NCI-H510A (cell line): ENCODE results near the gene TTYH1.
A peak's percentile ranks its signal among the peaks of the same experiment; 100 is the strongest.

ENCODE experiments used
- DNase-seq: peaks from one replicate; lab custom pipeline; 2025; lab: John Stamatoyannopoulos, UW

TTYH1 gene

DNA sequence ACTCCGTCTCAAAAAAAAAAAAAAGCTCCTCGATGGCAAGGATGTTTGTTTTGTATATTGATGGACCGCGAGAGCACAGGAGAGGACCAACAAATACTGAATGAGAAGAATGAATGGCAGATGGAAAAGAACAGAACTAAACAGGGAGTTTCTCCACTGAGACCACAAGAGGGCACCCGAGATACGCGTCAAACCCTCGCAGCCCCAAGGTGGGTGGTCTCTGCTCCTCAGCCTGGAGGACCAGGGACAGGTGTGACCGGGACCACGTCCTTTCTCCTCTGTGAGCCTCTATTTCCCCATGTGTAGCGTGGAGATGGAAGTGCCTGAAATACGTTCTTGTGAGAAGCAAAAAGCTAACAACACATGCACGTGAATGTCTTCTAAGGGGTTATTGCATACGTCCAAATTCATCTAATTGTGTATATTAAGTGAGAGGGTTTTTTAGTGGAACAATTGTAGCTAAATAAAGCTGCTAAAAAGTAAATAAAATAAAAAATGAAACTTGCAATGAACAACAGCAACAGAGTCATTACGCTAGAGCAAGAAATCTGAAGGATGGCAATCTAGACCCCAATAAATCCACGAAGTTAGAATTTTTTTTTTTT is 66.2 kb downstream of the TTYH1 start:
- DNase-seq: peak; percentile 16

DNA sequence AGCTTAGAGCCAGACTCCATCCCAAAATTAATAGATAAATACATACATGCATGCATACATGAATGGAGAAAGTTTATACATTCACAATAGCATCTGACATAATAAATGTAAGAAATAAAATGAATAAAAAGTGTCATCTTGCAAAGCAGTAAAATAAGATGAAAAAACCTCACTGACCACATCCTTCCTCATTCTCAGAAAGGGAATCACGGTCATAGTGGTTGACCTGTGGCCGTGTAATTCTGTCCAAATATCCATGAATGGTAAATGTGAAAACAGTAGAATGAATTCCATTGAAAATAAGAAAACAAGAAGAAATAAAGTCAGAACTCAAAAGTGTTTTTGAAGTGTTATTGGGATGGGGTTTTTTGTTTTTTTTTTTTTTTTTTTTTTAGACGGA is 67.6 kb downstream of the TTYH1 start:
- DNase-seq: no peak

DNA sequence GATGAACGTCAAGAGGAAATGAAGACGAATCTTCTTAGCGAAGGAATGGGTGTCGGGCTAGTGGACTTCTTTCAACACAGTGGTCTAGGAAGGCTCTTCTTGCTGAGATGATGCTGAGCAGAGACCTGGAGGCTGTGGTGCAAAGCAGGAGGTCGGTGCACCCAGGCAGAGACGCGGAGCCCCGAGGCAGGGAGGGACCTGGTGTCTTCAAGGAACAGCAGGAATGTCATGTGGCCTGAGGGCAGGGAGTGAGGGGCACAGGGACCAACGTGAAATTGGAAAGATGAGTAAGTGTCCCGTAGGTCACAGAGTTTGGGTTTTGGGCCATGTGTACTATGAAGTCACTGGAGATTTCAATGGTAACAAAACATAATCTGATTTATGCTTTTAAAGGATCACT is 69.2 kb downstream of the TTYH1 start:
- DNase-seq: no peak

DNA sequence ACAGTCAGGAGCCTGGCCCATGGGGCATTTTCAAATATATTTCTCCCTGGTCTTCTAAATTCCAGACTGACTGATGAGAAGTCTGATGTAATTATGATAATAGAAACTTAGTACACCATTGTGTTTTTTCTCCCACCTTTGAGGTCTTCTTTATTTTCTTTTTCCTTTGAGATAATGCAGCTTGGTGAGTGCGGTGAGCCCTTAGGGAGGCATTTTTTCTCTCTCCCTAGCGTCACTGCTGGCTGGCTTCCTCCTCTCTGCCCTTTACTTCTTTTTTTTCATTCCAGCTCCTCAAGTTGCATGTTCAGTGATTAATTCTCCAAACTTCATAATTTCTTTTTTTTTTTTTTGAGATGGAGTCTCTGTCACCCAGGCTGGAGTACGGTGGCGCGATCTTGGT is 70.6 kb downstream of the TTYH1 start:
- DNase-seq: no peak
